GM20431 (cell line): ENCODE data around the gene OR6S1.

Experiments used
- in situ Hi-C: fragments of 300-500 bp; cut with MseI, MboI; formaldehyde crosslinking; loops from one replicate; pipeline ENCODE4 v1.15.0; 2020; ENCODE audit warnings: low sequenced_read_pairs; ENCODE audit not compliant: unreplicated experiment

OR6S1 gene

GRCh38 chr14:20591235-20591634 is 50.3 kb downstream of the OR6S1 start, which contains the start of gene RNASE12:
TSS of gene RNASE12 (minus strand) at chr14:20591376. CDS start at chr14:20590723, 653 bp downstream.
- in situ Hi-C loops = no loop called here
